ENCODE results near the gene IFNK.

Gene IFNK

GRCh38 chr9:27545471-27545870, 21.4 kb downstream of the IFNK start:
- no peak overlapping the region for H3K4me3 ChIP-seq (ENCODE audit: low read depth, low read length)
- DNase-seq (ENCODE audit: low read depth, low spot score) = no peak
- ChIA-PET CTCF (interaction anchor here (1.0 to 8.1 kb wide), 7 partner anchors 14 to 215 kb away, joined by 3 to 140 read pairs (median 4); partner anchors contain the start of gene MOB3B), POLR2A (no interaction called here)
- no peak for TF ChIP-seq CTCF (IDR thresholded peaks at IDR 0.05; ENCODE audit: insufficient read depth, low read length, missing control alignments)

GRCh38 chr9:27548055-27548741, 24.1 kb downstream of the IFNK start:
- H3K4me3 ChIP-seq (ENCODE audit: low read depth, low read length) = no peak overlapping the region
- CTCF ChIA-PET = interaction anchor here (0.6 to 8.1 kb wide), 15 partner anchors 12 to 220 kb away, joined by 3 to 140 read pairs (median 5); partner anchors contain the start of genes C9orf72 and MOB3B
- no peak for DNase-seq (ENCODE audit: low read depth, low spot score)
- TF ChIP-seq CTCF (IDR thresholded peaks at IDR 0.05; ENCODE audit: insufficient read depth, low read length, missing control alignments) = peak; percentile 7
- POLR2A ChIA-PET = no interaction called here

- H3K4me3 ChIP-seq (ENCODE audit: low read depth, low read length) = no peak overlapping the region
- POLR2A ChIA-PET = no interaction called here
- no peak for DNase-seq (ENCODE audit: low read depth, low spot score)
- CTCF ChIA-PET = interaction anchor here (0.9 to 8.1 kb wide), 6 partner anchors 10 to 216 kb away, joined by 4 to 140 read pairs (median 12); partner anchors contain the start of genes C9orf72 and MOB3B
- no peak for TF ChIP-seq CTCF (IDR thresholded peaks at IDR 0.05; ENCODE audit: insufficient read depth, low read length, missing control alignments)
Observed at GRCh38 chr9:27549196-27549755, 25.2 kb downstream of the IFNK start.

- no peak overlapping the region for H3K4me3 ChIP-seq (ENCODE audit: low read depth, low read length)
- no peak for TF ChIP-seq CTCF (IDR thresholded peaks at IDR 0.05; ENCODE audit: insufficient read depth, low read length, missing control alignments)
- POLR2A ChIA-PET = no interaction called here
- DNase-seq (ENCODE audit: low read depth, low spot score) = no peak
- CTCF ChIA-PET = interaction anchor here (0.9 to 4.5 kb wide), 3 partner anchors 8 to 222 kb away, joined by 3 to 20 read pairs (median 14); partner anchors contain the start of gene MOB3B
Observed at GRCh38 chr9:27554712-27555111, 30.6 kb downstream of the IFNK start.

- POLR2A ChIA-PET = no interaction called here
- DNase-seq (ENCODE audit: low read depth, low spot score) = no peak
- H3K4me3 ChIP-seq (ENCODE audit: low read depth, low read length) = no peak overlapping the region
- no peak for TF ChIP-seq CTCF (IDR thresholded peaks at IDR 0.05; ENCODE audit: insufficient read depth, low read length, missing control alignments)
- CTCF ChIA-PET = interaction anchor here (0.9 to 4.8 kb wide), 3 partner anchors 26 to 523 kb away, joined by 3 to 12 read pairs (median 4); no protein-coding TSS in a partner anchor
Observed at GRCh38 chr9:27556470-27556869, 32.4 kb downstream of the IFNK start.

GRCh38 chr9:27558307-27558706, 34.2 kb downstream of the IFNK start:
- POLR2A ChIA-PET = no interaction called here
- H3K4me3 ChIP-seq (ENCODE audit: low read depth, low read length) = no peak overlapping the region
- CTCF ChIA-PET = interaction anchor here (4.8 kb wide), 1 partner anchor 225 kb away, joined by 12 read pairs; no protein-coding TSS in a partner anchor
- DNase-seq (ENCODE audit: low read depth, low spot score) = no peak
- no peak for TF ChIP-seq CTCF (IDR thresholded peaks at IDR 0.05; ENCODE audit: insufficient read depth, low read length, missing control alignments)
